ENCODE measurements around the gene SEC23IP. TPM values are rescaled to one million over a fixed set of nuclear protein-coding genes. Genes with fewer than 3 reads are reported as not detected.

SEC23IP gene
- total and polyA plus RNA-seq, 2 donors (not counting 1 experiment from before 2014, with no cell fraction given): 10.5 to 69.7 TPM

DNA sequence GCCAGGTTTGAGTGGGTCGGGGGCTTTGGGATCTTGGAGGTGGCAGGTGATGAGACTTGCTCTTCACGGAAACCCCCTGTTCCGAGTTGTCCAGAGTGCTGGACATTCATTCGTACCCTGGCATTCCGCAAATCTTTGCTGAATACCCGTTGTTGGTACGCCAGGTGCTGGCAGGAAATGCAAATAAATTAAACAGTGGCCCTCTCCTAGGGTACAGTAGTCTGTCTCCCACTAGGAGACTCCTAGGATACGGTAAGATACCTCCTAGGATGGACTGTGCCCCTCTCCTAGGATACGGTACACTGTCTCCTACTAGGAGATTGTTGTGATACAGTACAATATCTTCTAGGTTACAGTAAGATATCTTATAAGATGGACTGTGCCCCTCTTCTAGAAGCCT lies 544 bp downstream of the SEC23IP start:
- no peaks in the 10 kb centered on the region for H3K27me3 Mint-ChIP-seq
- Histone ChIP-seq H3K4me1 (ENCODE audit: control insufficient read depth in 2 of 2, insufficient read depth in 2 of 2, low read length in 2 of 2) (peaks cover 12 to 13% of the 10 kb centered on the region in 2 donors), H3K9me3 (ENCODE audit: control extremely low read depth in 1 of 3, control insufficient read depth in 2 of 3, insufficient read depth in 1 of 3, low read length in 2 of 3) (peaks cover 0 to 2% (median 0%) of the 10 kb centered on the region in 3 donors), H3K27ac (ENCODE audit: low read length in 2 of 2) (peak overlapping the region; percentile 82), H3K9ac (ENCODE audit: low read length) (peak overlapping the region; percentile 90), H2AFZ (ENCODE audit: insufficient read depth, low read depth, low read length, poor library complexity, severe bottlenecking) (peak overlapping the region; percentile 96), H3K4me2 (replicated peaks; ENCODE audit: low read depth, low read length, poor library complexity, severe bottlenecking) (peak overlapping the region; percentile 87), H4K20me1 (ENCODE audit: control insufficient read depth, insufficient read depth, low read length, poor library complexity, severe bottlenecking) (peaks cover 5% of the 10 kb centered on the region), H3K27me3 (replicated peaks in 1 of 4; ENCODE audit: control extremely low read depth in 1 of 4, control insufficient read depth in 3 of 4, insufficient read depth in 4 of 4, low read length in 3 of 4) (no peaks in the 10 kb centered on the region), H3K4me3 (ENCODE audit: control extremely low read depth in 1 of 5, extremely low read depth in 1 of 5, insufficient read depth in 1 of 5, low read depth in 2 of 5, low read length in 4 of 5) (peak overlapping the region; percentile 76 to 98 (median 95)), H3K79me2 (ENCODE audit: control insufficient read depth, insufficient read depth, low read length) (peaks cover 50% of the 10 kb centered on the region), H3K36me3 (replicated peaks in 1 of 2; ENCODE audit: control extremely low read depth in 1 of 2, control insufficient read depth in 1 of 2, extremely low read depth in 1 of 2, insufficient read depth in 2 of 2, low read length in 1 of 2) (peaks cover 1 to 2% of the 10 kb centered on the region in 2 experiments)
- ChIA-PET POLR2A (interaction anchor here (0.7 to 1.2 kb wide), 3 partner anchors 20 to 296 kb away, joined by 4 to 11 read pairs (median 6); partner anchors contain the start of genes MCMBP and TIAL1), CTCF (interaction anchor here (1.2 to 2.1 kb wide), 3 partner anchors 20 to 142 kb away, joined by 3 to 14 read pairs (median 4); partner anchors contain the start of gene MCMBP)
- H3K4me3 Mint-ChIP-seq: peak overlapping the region; percentile 96
- no peaks in the 10 kb centered on the region for H3K9me3 Mint-ChIP-seq (ENCODE audit: insufficient read depth)
- ATAC-seq (ENCODE audit: low read depth) (no peak), DNase-seq (no peak)
- TF ChIP-seq EZH2 (IDR thresholded peaks at IDR 0.05; ENCODE audit: borderline replicate concordance, insufficient read depth, low read depth, low read length, poor library complexity, severe bottlenecking): no peak
- TF ChIP-seq, protein P1, sequence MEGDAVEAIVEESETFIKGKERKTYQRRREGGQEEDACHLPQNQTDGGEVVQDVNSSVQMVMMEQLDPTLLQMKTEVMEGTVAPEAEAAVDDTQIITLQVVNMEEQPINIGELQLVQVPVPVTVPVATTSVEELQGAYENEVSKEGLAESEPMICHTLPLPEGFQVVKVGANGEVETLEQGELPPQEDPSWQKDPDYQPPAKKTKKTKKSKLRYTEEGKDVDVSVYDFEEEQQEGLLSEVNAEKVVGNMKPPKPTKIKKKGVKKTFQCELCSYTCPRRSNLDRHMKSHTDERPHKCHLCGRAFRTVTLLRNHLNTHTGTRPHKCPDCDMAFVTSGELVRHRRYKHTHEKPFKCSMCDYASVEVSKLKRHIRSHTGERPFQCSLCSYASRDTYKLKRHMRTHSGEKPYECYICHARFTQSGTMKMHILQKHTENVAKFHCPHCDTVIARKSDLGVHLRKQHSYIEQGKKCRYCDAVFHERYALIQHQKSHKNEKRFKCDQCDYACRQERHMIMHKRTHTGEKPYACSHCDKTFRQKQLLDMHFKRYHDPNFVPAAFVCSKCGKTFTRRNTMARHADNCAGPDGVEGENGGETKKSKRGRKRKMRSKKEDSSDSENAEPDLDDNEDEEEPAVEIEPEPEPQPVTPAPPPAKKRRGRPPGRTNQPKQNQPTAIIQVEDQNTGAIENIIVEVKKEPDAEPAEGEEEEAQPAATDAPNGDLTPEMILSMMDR (IDR thresholded peaks at IDR 0.05): no peak
- H3K4me1 Mint-ChIP-seq: peaks cover 46% of the 10 kb centered on the region
- H3K27ac Mint-ChIP-seq: peak overlapping the region; percentile 98
- intact Hi-C loops (cut with micrococcal nuclease): loop anchor here (2.0 kb wide), 1 partner anchor 1138 kb away; the partner anchor contains the start of gene CACUL1
- WGBS (ENCODE audit: insufficient coverage): 5% methylated on average over 7 of the region's 9 CpGs

DNA sequence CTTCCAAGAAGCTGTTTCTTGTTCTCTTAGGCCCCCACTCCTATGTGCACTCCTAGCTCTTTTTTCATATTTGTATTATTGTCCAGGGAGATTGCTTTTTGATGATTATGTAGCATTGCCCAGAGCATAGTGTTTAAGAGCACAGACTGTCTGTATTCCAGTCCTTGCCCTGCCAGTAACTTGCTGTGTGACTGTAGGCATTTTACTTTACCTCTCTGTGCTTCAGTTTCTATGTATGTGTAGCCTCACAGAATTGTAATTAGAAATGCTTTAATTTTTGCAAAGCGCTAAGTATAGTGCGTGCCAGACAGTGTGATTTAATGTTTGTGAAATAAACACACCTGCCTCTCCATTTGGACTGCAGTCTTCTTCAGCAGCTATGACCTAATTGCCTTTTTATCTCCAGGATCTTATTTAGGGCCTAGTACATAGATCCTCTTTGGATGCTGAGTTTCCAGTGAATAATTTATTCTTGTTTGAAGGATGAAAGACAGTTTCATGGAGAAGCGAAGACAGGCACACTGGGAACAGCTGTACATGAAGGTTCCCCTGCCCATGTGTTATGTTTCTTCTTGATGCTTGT lies 1.4 kb downstream of the SEC23IP start:
- Histone ChIP-seq H3K27me3 (replicated peaks in 1 of 4; ENCODE audit: control extremely low read depth in 1 of 4, control insufficient read depth in 3 of 4, insufficient read depth in 4 of 4, low read length in 3 of 4) (no peaks in the 10 kb centered on the region), H3K4me1 (ENCODE audit: control insufficient read depth in 2 of 2, insufficient read depth in 2 of 2, low read length in 2 of 2) (peaks cover 12 to 13% of the 10 kb centered on the region in 2 donors), H3K4me2 (replicated peaks; ENCODE audit: low read depth, low read length, poor library complexity, severe bottlenecking) (peak overlapping the region; percentile 87), H3K4me3 (ENCODE audit: control extremely low read depth in 1 of 5, extremely low read depth in 1 of 5, insufficient read depth in 1 of 5, low read depth in 2 of 5, low read length in 4 of 5) (no peak overlapping the region), H3K9me3 (ENCODE audit: control extremely low read depth in 1 of 3, control insufficient read depth in 2 of 3, insufficient read depth in 1 of 3, low read length in 2 of 3) (peaks cover 0 to 2% (median 0%) of the 10 kb centered on the region in 3 donors), H4K20me1 (ENCODE audit: control insufficient read depth, insufficient read depth, low read length, poor library complexity, severe bottlenecking) (peaks cover 14% of the 10 kb centered on the region), H3K9ac (ENCODE audit: low read length) (no peak overlapping the region), H3K79me2 (ENCODE audit: control insufficient read depth, insufficient read depth, low read length) (peaks cover 59% of the 10 kb centered on the region), H3K27ac (ENCODE audit: low read length in 2 of 2) (peak overlapping the region in 1 of 2 donors; percentile 53), H3K36me3 (replicated peaks in 1 of 2; ENCODE audit: control extremely low read depth in 1 of 2, control insufficient read depth in 1 of 2, extremely low read depth in 1 of 2, insufficient read depth in 2 of 2, low read length in 1 of 2) (peaks cover 4 to 10% of the 10 kb centered on the region in 2 experiments), H2AFZ (ENCODE audit: insufficient read depth, low read depth, low read length, poor library complexity, severe bottlenecking) (no peak overlapping the region)
- WGBS (ENCODE audit: insufficient coverage): no CpG with 5 or more reads among the region's 3 CpGs
- H3K9me3 Mint-ChIP-seq (ENCODE audit: insufficient read depth): no peaks in the 10 kb centered on the region
- H3K4me1 Mint-ChIP-seq: peaks cover 54% of the 10 kb centered on the region
- H3K27me3 Mint-ChIP-seq: no peaks in the 10 kb centered on the region
- TF ChIP-seq, protein P1 (IDR thresholded peaks at IDR 0.05): no peak
- no peak for TF ChIP-seq EZH2 (IDR thresholded peaks at IDR 0.05; ENCODE audit: borderline replicate concordance, insufficient read depth, low read depth, low read length, poor library complexity, severe bottlenecking)
- ChIA-PET CTCF (interaction anchor here (0.6 to 2.1 kb wide), 2 partner anchors 12 to 21 kb away, joined by 3 to 14 read pairs; partner anchors contain the start of gene MCMBP), POLR2A (interaction anchor here (0.9 kb wide), 1 partner anchor 22 kb away, joined by 6 read pairs; the partner anchor contains the start of gene MCMBP)
- ATAC-seq (ENCODE audit: low read depth) (no peak), DNase-seq (no peak)
- peak overlapping the region; percentile 43 for H3K27ac Mint-ChIP-seq
- intact Hi-C loops (cut with micrococcal nuclease): loop anchor here (2.0 kb wide), 1 partner anchor 1139 kb away; the partner anchor contains the start of gene CACUL1
- H3K4me3 Mint-ChIP-seq: peak overlapping the region; percentile 73

All from B cell (primary cell).